GM23248 (cell line): Measurements from ENCODE around the gene EIF5B. TPM values are rescaled to one million over a fixed set of nuclear protein-coding genes. Genes with fewer than 3 reads are reported as not detected.

Experiments used
- DNase-seq: peaks from one replicate; pipeline ENCODE4 v3.0.0-alpha.2; 2015
- H2AFZ ChIP-seq: fragments of 200-600 bp; sonication (generic); 2 replicates; pipeline ENCODE4 v1.6.1; 2016; ENCODE audit warnings: antibody characterized with exemption
- H3F3A ChIP-seq: fragments of 200-600 bp; sonication (generic); 2 replicates; pipeline ENCODE4 v1.6.1; 2016; ENCODE audit warnings: mild to moderate bottlenecking, antibody characterized with exemption, mixed run types; ENCODE audit not compliant: insufficient read depth
- H3K27ac ChIP-seq: fragments of 200-600 bp; sonication (generic); 2 replicates; pipeline ENCODE4 v1.5.1; 2016; ENCODE audit warnings: mild to moderate bottlenecking
- H3K27me3 ChIP-seq: fragments of 200-600 bp; sonication (generic); replicated peaks from 2 replicates; pipeline ENCODE4 v1.6.1; 2016; ENCODE audit warnings: mild to moderate bottlenecking; ENCODE audit not compliant: insufficient read depth
- H3K36me3 ChIP-seq: fragments of 200-600 bp; sonication (generic); 2 replicates; pipeline ENCODE4 v1.6.1; 2016; ENCODE audit warnings: low read depth, mild to moderate bottlenecking
- H3K4me1 ChIP-seq: fragments of 200-600 bp; sonication (generic); 2 replicates; pipeline ENCODE4 v1.6.1; 2016; ENCODE audit warnings: mild to moderate bottlenecking; ENCODE audit not compliant: insufficient read depth
- H3K4me2 ChIP-seq: fragments of 200-600 bp; sonication (generic); one replicate; pipeline ENCODE4 v1.6.1; 2016; ENCODE audit warnings: mild to moderate bottlenecking; ENCODE audit not compliant: unreplicated experiment
- H3K4me3 ChIP-seq: fragments of 200-600 bp; sonication (generic); 2 replicates; pipeline ENCODE4 v1.5.1; 2016; ENCODE audit warnings: mild to moderate bottlenecking
- H3K79me2 ChIP-seq: fragments of 200-600 bp; sonication (generic); 2 replicates; pipeline ENCODE4 v1.6.1; 2016; ENCODE audit warnings: mild to moderate bottlenecking; ENCODE audit not compliant: insufficient read depth
- H3K9ac ChIP-seq: fragments of 200-600 bp; sonication (generic); 2 replicates; pipeline ENCODE4 v1.6.1; 2016; ENCODE audit warnings: mild to moderate bottlenecking
- H3K9me2 ChIP-seq: fragments of 200-600 bp; sonication (generic); 2 replicates; pipeline ENCODE4 v1.6.1; 2016; ENCODE audit warnings: mixed run types, mild to moderate bottlenecking, moderate library complexity; ENCODE audit not compliant: insufficient read depth
- H3K9me3 ChIP-seq: fragments of 200-600 bp; sonication (generic); one replicate; pipeline ENCODE4 v1.6.1; 2017; ENCODE audit warnings: low read depth
- H4K20me1 ChIP-seq: fragments of 200-600 bp; sonication (generic); 2 replicates; pipeline ENCODE4 v1.6.0; 2016; ENCODE audit not compliant: insufficient read depth
- EZH2 ChIP-seq: fragments of 200-600 bp; sonication (generic); IDR thresholded peaks from 2 replicates; pipeline ENCODE4 v1.6.1; 2018; ENCODE audit warnings: antibody characterized with exemption, mild to moderate bottlenecking; ENCODE audit not compliant: insufficient read depth, poor library complexity, severe bottlenecking
- EZH2phosphoT487 ChIP-seq: fragments of 200-600 bp; sonication (generic); IDR thresholded peaks from 2 replicates; pipeline ENCODE4 v1.6.1; 2018; ENCODE audit warnings: antibody characterized with exemption, moderate library complexity, mild to moderate bottlenecking, low read depth; ENCODE audit not compliant: insufficient read depth
- WGBS, 2 experiments: methylation state at CpG; one replicate each; pipeline ENCODE4 v1.1.6; 2015 to 2017; ENCODE audit warnings: low lambda C conversion rate in 2 of 2, low coverage in 1 of 2; ENCODE audit errors: missing lambda C conversion rate in 2 of 2; 5-methylcytosine and 5-hydroxymethylcytosine counted together
- in situ Hi-C: fragments of 300-500 bp; cut with MboI; formaldehyde crosslinking; loops from 2 replicates; pipeline ENCODE4 v1.15.0; 2020
- polyA plus RNA-seq: library from polyadenylated mRNA; unstranded; fragments of >200 nt; fragmentation: Nextera tagmentation; extraction: Ambion mirVana; gene quantifications from 2 replicates; pipeline ENCODE4 v1.2.1, GENCODE V29; 2016
- total RNA-seq: library from RNA; depleted of rRNA; stranded (reverse); fragments of >200 nt; shearing (Covaris generic); gene quantifications from 2 replicates; pipeline ENCODE4 v1.2.3, GENCODE V29; 2014

The EIF5B gene
- total and polyA plus RNA-seq, 2 experiments from 2014 or later, result 19.5 to 27.7 TPM

- WGBS, 2 experiments, result 88 to 90% methylated on average over 2 of the region's 2 CpGs
- no peak overlapping the region for H3K4me2 ChIP-seq
- peaks cover 31% of the 10 kb centered on the region; the same call in 1 of the 2 replicates for H3K36me3 ChIP-seq
- no peaks in the 10 kb centered on the region for H3K9me2 ChIP-seq
- no peaks in the 10 kb centered on the region for H3K27me3 ChIP-seq
- no peaks in the 10 kb centered on the region for H3K9me3 ChIP-seq
- H3K27ac ChIP-seq, result no peak overlapping the region
- TF ChIP-seq EZH2phosphoT487, result no peak
- TF ChIP-seq EZH2, result no peak
- no peaks in the 10 kb centered on the region for H4K20me1 ChIP-seq
- H3F3A ChIP-seq, result peaks cover 22% of the 10 kb centered on the region
- H3K9ac ChIP-seq, result no peak overlapping the region
- no peak overlapping the region for H2AFZ ChIP-seq
- H3K4me3 ChIP-seq, result no peak overlapping the region
- peak; percentile 12 for DNase-seq
- H3K79me2 ChIP-seq, result peaks cover 30% of the 10 kb centered on the region
- peaks cover 17% of the 10 kb centered on the region for H3K4me1 ChIP-seq
- in situ Hi-C loops, result no loop called here
Measured at GRCh38 chr2:99386011-99386410, 48.8 kb downstream of the EIF5B start.

GRCh38 chr2:99388892-99389291 is 51.7 kb downstream of the EIF5B start:
- H3K27ac ChIP-seq, result 0 out of 2 replicates have a peak overlapping the region, but pooled peaks have one; percentile 80
- peaks cover 25% of the 10 kb centered on the region for H3K36me3 ChIP-seq

GRCh38 chr2:99389371-99389770 is 52.2 kb downstream of the EIF5B start:
- Histone ChIP-seq H3K4me2 (peak overlapping the region; percentile 62), H3K27ac (peak overlapping the region; percentile 80)
- TF ChIP-seq EZH2, result no peak

More at GRCh38 chr2:99388892-99389291, 51.7 kb downstream of the EIF5B start:
- Histone ChIP-seq H2AFZ (no peak overlapping the region), H3K9ac (no peak overlapping the region), H3K79me2 (peaks cover 30% of the 10 kb centered on the region), H3F3A (peaks cover 22% of the 10 kb centered on the region), H3K4me1 (peaks cover 17% of the 10 kb centered on the region), H3K9me3 (no peaks in the 10 kb centered on the region), H3K4me3 (no peak overlapping the region), H3K4me2 (no peak overlapping the region), H3K9me2 (no peaks in the 10 kb centered on the region), H4K20me1 (no peaks in the 10 kb centered on the region), H3K27me3 (no peaks in the 10 kb centered on the region)
- TF ChIP-seq EZH2, result no peak
- no peak for TF ChIP-seq EZH2phosphoT487
- in situ Hi-C loops, result no loop called here
- DNase-seq, result no peak
- WGBS, 2 experiments, result 48 to 69% methylated on average over 2 of the region's 2 CpGs

GRCh38 chr2:99389946-99390345 is 52.8 kb downstream of the EIF5B start:
- in situ Hi-C loops, result no loop called here
- WGBS, 2 experiments, result 33 to 34% methylated on average over 3 of the region's 3 CpGs
- peak; percentile 71 for DNase-seq
- Histone ChIP-seq H3K36me3 (peaks cover 32% of the 10 kb centered on the region), H3K9ac (peak overlapping the region; percentile 48), H3K4me3 (no peak overlapping the region; the same call in 1 of the 2 replicates), H3K4me2 (peak overlapping the region; percentile 62), H3K27ac (peak overlapping the region; percentile 80), H2AFZ (no peak overlapping the region), H4K20me1 (no peaks in the 10 kb centered on the region), H3K9me3 (no peaks in the 10 kb centered on the region), H3K9me2 (no peaks in the 10 kb centered on the region), H3K79me2 (peaks cover 30% of the 10 kb centered on the region), H3K4me1 (peaks cover 17% of the 10 kb centered on the region), H3F3A (peaks cover 22% of the 10 kb centered on the region), H3K27me3 (no peaks in the 10 kb centered on the region)
- TF ChIP-seq EZH2phosphoT487 (no peak), EZH2 (no peak)

More at GRCh38 chr2:99389371-99389770, 52.2 kb downstream of the EIF5B start:
- Histone ChIP-seq H3K4me1 (peaks cover 17% of the 10 kb centered on the region), H3K79me2 (peaks cover 30% of the 10 kb centered on the region), H3K9ac (peak overlapping the region; percentile 48), H3K9me2 (no peaks in the 10 kb centered on the region), H3K9me3 (no peaks in the 10 kb centered on the region), H3F3A (peaks cover 22% of the 10 kb centered on the region), H2AFZ (no peak overlapping the region), H3K36me3 (peaks cover 27% of the 10 kb centered on the region), H3K27me3 (no peaks in the 10 kb centered on the region), H3K4me3 (no peak overlapping the region; the same call in 1 of the 2 replicates), H4K20me1 (no peaks in the 10 kb centered on the region)
- WGBS, 2 experiments, result 25 to 30% methylated on average over 2 of the region's 2 CpGs
- in situ Hi-C loops, result no loop called here
- peak; percentile 74 for DNase-seq
